Fibroblast of mammary gland (primary cell): ENCODE results near the gene GAST.
"Not testable (repeated sequence)": the region's sequence is repeated elsewhere in the genome, so short reads cannot be mapped to it uniquely, and the experiment has no call there.

ENCODE experiments used
- DNase-seq: peaks from one replicate; pipeline ENCODE4 v3.0.0-alpha.2; 2010; ENCODE audit warnings: low read depth
- H3K4me3 ChIP-seq: 2 replicates; pipeline ENCODE4 v1.5.1; 2011; ENCODE audit warnings: low read depth, mild to moderate bottlenecking, low read length, moderate library complexity; ENCODE audit not compliant: control insufficient read depth
- TF ChIP-seq, protein P1 (sequence below): conservative IDR thresholded peaks from 2 replicates; pipeline ENCODE4 v1.5.1; 2011; ENCODE audit warnings: low read depth, low read length, inconsistent platforms; ENCODE audit not compliant: control insufficient read depth, insufficient read depth

The GAST gene

GRCh38 chr17:41684035-41684434, 28.1 kb upstream of the GAST start:
- TF ChIP-seq, protein P1, sequence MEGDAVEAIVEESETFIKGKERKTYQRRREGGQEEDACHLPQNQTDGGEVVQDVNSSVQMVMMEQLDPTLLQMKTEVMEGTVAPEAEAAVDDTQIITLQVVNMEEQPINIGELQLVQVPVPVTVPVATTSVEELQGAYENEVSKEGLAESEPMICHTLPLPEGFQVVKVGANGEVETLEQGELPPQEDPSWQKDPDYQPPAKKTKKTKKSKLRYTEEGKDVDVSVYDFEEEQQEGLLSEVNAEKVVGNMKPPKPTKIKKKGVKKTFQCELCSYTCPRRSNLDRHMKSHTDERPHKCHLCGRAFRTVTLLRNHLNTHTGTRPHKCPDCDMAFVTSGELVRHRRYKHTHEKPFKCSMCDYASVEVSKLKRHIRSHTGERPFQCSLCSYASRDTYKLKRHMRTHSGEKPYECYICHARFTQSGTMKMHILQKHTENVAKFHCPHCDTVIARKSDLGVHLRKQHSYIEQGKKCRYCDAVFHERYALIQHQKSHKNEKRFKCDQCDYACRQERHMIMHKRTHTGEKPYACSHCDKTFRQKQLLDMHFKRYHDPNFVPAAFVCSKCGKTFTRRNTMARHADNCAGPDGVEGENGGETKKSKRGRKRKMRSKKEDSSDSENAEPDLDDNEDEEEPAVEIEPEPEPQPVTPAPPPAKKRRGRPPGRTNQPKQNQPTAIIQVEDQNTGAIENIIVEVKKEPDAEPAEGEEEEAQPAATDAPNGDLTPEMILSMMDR = no peak
- DNase-seq = no peak
- H3K4me3 ChIP-seq = no peak overlapping the region

- DNase-seq, H3K4me3 ChIP-seq: not testable (repeated sequence)
Observed at GRCh38 chr17:41685753-41686152, 26.4 kb upstream of the GAST start.

- H3K4me3 ChIP-seq = no peak overlapping the region
- TF ChIP-seq, protein P1 = no peak
- DNase-seq = no peak
Observed at GRCh38 chr17:41686281-41686680, 25.9 kb upstream of the GAST start.

GRCh38 chr17:41687828-41688640, 24.1 kb upstream of the GAST start:
- TF ChIP-seq, protein P1 = peak; percentile 4
- peak overlapping the region; percentile 98 for H3K4me3 ChIP-seq
- no peak for DNase-seq

- TF ChIP-seq, protein P1 = no peak
- H3K4me3 ChIP-seq = peak within 1 kb of the TSS; percentile 98
- DNase-seq = peak; percentile 99
Observed at GRCh38 chr17:41688641-41689496, 23.3 kb upstream of the GAST start, which contains the start of gene EIF1. EIF1 (plus strand) TSS chr17:41688885; CDS start chr17:41689039, 154 bp downstream.

- peak; percentile 71 for DNase-seq
- TF ChIP-seq, protein P1 = peak; percentile 64
- peak overlapping the region; percentile 98 for H3K4me3 ChIP-seq
Observed at GRCh38 chr17:41689497-41690299, 22.4 kb upstream of the GAST start.

DNA sequence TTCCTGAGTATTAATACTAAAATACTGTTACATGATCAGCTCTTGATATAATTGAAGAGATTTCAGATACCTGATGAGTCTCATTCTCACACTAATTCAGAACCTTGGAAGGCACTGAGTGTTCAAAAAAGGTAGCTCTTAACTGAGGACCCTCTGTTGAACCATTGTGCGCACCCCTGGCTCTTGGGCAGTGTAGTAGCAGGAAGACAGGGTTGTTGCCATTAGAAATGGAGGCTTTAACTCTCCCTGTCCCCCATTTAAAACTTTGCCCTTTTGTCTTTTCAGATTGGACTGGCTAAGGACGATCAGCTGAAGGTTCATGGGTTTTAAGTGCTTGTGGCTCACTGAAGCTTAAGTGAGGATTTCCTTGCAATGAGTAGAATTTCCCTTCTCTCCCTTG, 21.6 kb upstream of the GAST start:
- TF ChIP-seq, protein P1 = no peak
- DNase-seq = no peak
- H3K4me3 ChIP-seq = peak overlapping the region; percentile 98
